ENCODE measurements around the gene NSFL1C. TPM values are rescaled to one million over a fixed set of nuclear protein-coding genes. Genes with fewer than 3 reads are reported as not detected.

NSFL1C gene
- total and polyA plus RNA-seq, 9 of the 15 experiments (the other 6 are each of a cell fraction or from before 2014, with no cell fraction given), result 20.8 to 119 (median 47.0) TPM

GRCh38 chr20:1392693-1393506, 73.7 kb downstream of the NSFL1C start, which contains the start of gene FKBP1A (continued):
- no peak for TF ChIP-seq ZBTB12 (CRISPR knock-in tag; IDR thresholded peaks at IDR 0.05)
- no peak for TF ChIP-seq CREB3L1 (IDR thresholded peaks at IDR 0.05; ENCODE audit: borderline replicate concordance, low read depth)
- no peak for TF ChIP-seq ADNP (tag; IDR thresholded peaks at IDR 0.05)
- no peak for TF ChIP-seq CHCHD3 (CRISPR knock-in tag; IDR thresholded peaks at IDR 0.05)
- TF ChIP-seq USF2 (CRISPR knock-in tag; IDR thresholded peaks at IDR 0.05), result no peak
- TF ChIP-seq RFX5 (IDR thresholded peaks at IDR 0.05; ENCODE audit: low read depth, low read length), result no peak
- no peak for TF ChIP-seq BRD4 (IDR thresholded peaks at IDR 0.05)
- TF ChIP-seq ZNF592 (IDR thresholded peaks at IDR 0.05), result no peak
- no peak for TF ChIP-seq EHMT2 (IDR thresholded peaks at IDR 0.05)
- TF ChIP-seq PRMT5 (CRISPR knock-in tag; IDR thresholded peaks at IDR 0.05), result no peak
- no peak for TF ChIP-seq EP300 (IDR thresholded peaks at IDR 0.05; ENCODE audit: low read length)
- peak; percentile 84 for TF ChIP-seq ELF2 (CRISPR knock-in tag; IDR thresholded peaks at IDR 0.05)
- no peak for TF ChIP-seq PURB (CRISPR knock-in tag; IDR thresholded peaks at IDR 0.05; ENCODE audit: low read depth)
- TF ChIP-seq HIVEP1 (CRISPR knock-in tag; IDR thresholded peaks at IDR 0.05), result no peak
- TF ChIP-seq ZBTB34 (CRISPR knock-in tag; IDR thresholded peaks at IDR 0.05), result no peak
- peak; percentile 63 for TF ChIP-seq VEZF1 (CRISPR knock-in tag; IDR thresholded peaks at IDR 0.05)
- TF ChIP-seq PHF20 (IDR thresholded peaks at IDR 0.05; ENCODE audit: partially characterized antibody), result no peak
